NOMO-1 treated with dmso at 0.1 percent for 144 hours (cell line): ENCODE data around the gene CCR3.
"Not testable (repeated sequence)": the region's sequence is repeated elsewhere in the genome, so short reads cannot be mapped to it uniquely, and the experiment has no call there.

Experiments used
- DNase-seq: peaks from one replicate; lab custom pipeline; 2025; ENCODE audit not compliant: unreplicated experiment; lab: John Stamatoyannopoulos, UW

The CCR3 gene

DNA sequence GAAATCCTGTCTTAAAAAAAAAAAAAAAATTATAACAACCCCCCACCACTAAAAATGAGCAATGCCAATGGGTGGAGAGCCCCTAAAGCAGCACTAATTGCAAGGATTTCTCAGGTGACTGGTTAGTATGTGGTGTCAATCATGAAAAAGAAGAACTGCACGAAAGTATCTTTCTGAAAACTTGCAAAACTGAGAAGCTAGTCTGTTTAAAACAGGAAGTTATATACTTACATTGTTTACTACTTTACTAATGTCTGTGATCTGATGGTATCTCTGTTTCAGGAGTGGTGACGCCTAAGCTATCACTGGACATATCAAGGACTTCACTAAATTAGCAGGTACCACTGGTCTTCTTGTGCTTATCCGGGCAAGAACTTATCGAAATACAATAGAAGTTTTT, at the start of gene CCR3:
TSS of gene CCR3 (plus strand) at position 341 of the 400 bp plus-strand sequence. CDS start 22,699 bp downstream, outside the sequence.
- DNase-seq: peak; percentile 33

DNA sequence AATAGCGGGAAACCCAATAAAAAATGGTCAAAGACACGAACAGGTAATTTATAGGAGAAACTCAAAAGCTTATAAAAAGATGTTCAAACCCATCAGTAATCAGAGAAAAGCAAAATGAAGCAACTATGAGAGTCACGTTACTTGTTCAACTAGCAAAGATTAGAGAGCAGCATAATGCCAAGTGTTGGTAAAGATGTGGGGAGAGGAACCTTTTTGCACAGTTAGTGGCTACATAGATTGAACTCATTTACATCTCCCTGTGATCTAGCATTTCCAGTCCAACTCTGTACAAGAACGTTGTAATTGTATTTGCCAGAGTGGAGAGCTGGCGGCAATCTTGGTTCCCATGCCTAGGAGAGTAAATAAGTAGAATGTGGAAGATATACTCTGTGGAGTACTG, 49.3 kb upstream of the CCR3 start:
- DNase-seq: no peak

DNA sequence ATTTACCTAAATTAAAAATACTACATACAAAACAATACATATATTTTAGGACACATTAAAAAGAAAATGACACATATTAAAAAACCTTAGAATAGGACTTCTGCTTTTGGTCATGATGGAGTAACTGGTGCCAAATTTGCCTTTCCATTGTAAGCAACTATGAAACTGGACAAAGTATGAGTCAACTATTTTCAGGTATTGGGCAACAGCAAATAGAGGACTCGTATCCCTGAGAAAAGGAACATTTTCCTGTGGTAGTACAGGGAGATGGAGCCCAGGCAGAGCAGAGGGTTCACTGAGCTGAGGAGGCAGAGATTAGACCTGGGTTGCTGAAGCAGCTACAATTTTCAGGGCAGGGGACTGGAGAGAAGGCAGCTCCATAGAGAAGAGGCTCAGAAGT, 48.8 kb upstream of the CCR3 start:
- DNase-seq: peak; percentile 47

DNA sequence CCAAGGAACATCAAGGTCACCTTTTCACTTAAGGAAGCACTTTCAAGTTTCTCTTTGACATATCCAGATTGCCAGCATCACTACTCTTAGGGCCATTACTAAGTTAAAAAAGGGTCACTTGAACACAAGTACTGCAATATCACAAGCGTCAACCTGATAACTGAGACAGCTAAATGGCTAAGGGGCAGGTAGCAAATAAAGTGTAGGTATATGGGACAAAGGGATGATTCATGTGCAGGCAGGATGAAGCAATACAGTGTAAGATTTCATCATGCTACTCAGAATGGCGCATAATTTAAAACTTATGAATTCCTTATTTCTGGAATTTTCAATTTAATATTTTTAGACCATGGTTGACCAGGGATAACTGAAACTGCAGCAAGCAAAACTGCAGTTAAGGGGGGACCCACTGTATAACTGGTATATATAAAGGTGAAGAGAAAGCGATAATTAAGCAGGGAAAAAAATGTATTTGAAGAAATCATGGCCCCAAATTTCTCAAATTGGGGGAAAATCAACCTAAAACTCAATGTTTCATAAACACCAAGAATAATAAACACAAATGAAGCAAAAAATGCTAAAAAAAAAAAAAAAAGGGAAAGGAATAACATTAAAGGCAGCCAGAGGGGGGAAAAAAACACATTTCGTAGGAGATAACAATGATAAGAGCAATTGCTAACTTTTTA, 47.2 kb upstream of the CCR3 start:
- no peak for DNase-seq

DNA sequence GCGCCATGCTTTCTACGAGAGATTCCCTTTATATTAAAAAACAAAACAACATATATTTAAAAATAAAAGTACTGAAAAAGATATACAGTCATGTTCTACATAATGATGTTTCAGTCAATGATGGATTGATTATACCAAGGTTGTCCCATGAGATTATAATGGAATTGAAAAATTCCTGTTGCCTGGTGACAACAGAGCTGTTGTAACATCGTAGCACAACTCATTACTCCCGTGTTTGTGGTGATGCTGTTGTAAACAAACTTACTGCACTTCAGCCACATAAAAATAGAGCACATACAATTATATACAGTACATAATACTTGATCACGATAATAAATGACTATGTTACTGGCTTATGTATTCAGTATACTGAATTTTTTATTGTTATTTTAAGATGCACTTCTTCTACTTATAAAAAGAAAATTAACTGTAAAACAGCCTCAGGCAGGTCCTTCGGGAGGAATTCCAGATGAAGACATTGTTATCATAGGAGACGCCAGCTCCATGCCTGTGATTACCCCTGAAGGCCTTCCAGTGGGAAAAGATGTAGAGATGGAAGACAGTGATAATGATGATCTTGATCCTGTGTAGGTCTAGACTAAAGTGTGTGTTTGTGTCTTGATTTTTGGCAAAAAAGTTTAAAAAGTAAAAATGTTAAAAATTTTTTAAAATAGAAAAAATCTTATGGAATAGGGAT, 45.9 kb upstream of the CCR3 start:
- DNase-seq: no peak

DNA sequence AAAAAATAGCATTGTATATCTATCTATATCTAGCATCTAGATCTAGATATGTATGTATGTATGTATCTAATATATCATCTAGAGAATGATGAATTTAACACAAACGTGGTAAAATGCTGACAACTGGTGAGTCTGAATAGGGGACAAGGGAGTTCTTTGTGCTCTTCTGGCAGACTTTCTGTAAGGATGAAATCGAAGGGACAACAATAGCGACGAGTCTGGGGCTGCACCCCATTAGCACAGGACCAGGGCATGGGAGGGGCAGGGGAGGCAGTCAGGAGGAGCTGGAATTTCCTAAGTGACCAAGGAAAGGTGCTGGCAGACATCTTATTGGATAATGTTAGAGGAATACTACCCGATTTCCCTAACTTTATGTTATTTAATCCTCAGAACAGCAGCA, 42.0 kb upstream of the CCR3 start:
- no peak for DNase-seq

DNA sequence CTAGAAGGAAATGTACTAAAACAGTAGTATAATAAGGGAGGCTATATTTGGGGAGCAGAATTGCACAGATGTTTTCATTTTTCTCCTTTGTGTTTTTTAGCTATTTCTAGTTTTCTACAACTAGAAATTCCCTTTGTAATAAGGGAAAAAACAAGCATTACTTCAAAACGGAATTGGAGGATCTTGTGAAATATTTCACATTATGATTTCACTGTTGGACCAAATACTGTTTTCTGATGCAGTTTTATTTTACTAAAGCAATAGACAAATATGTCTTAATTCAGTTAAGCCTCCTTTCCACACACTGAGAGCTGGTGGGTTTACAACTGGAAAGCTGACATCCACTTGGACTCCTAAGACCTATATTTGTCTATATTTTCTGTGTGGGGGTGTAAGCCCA, 41.5 kb upstream of the CCR3 start:
- DNase-seq: no peak

DNA sequence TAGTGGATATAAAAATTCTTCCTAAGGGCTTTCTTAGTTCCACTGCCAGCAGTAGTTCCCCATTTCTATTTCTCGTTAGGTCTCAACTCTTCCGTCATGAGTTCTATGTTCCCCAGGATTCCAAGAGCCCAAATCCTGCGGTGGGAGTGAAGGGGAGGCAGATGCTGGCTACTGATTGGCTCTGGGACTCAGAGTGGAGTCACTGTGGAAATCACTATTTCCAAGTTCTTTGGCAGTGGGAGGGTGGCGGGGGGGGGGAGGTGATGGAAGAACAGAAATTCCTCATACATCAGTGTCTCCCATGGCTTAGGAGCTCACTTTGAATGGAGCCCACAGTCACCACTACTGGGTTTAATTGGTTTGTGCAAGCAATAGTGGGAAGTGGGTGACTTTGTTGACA, 39.7 kb upstream of the CCR3 start:
- no peak for DNase-seq

DNA sequence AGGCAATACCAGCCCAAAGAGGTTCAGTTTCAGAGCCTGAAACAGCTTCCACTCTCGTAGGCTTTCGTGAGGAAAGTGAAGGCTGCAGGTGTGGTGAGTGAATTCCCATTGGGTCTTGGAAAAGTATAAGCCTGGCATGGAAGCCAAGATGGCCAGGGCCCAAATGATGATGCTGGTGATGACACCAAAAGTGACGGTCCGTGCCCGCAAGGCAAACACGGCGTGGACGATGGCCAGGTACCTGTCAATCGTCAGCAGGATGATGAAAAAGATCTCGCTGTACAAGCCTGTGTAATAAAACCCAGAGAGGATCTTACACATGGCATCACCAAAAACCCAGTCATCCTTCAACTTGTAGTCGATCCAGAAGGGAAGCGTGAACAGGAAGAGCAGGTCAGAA, 38.6 kb upstream of the CCR3 start:
- DNase-seq: no peak

DNA sequence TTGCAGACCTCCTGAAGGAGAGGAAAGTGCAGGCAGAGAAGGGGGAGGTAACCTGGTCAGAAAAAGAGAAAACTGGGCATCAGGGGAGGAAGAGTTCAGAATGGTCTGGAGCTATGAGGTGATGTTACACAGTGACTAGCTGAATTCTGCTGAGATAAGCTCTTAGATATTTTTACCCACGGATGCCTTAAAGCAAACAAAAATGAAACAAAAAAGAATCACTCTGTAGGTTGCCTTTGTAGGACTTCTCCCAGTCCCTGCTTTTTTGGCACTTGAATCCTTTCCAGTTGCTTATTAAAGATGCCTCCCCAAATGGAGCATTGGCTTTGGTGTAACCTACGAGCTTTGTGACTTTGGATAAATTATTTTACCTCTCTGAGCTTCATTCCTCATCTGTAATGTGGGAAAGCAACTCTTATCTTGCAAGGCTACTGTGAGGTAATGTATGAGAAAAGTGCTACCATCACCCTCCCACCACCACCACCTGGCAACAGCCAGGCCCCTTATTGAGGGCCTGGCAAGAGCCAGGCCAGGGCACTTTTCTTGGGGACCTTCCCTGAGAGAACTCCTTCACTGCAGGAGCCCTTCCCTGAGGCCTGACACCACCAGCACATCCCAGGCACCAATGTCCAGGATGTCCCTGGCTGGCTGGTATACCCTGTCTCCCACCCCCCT, 36.8 kb upstream of the CCR3 start:
- DNase-seq: no peak

DNA sequence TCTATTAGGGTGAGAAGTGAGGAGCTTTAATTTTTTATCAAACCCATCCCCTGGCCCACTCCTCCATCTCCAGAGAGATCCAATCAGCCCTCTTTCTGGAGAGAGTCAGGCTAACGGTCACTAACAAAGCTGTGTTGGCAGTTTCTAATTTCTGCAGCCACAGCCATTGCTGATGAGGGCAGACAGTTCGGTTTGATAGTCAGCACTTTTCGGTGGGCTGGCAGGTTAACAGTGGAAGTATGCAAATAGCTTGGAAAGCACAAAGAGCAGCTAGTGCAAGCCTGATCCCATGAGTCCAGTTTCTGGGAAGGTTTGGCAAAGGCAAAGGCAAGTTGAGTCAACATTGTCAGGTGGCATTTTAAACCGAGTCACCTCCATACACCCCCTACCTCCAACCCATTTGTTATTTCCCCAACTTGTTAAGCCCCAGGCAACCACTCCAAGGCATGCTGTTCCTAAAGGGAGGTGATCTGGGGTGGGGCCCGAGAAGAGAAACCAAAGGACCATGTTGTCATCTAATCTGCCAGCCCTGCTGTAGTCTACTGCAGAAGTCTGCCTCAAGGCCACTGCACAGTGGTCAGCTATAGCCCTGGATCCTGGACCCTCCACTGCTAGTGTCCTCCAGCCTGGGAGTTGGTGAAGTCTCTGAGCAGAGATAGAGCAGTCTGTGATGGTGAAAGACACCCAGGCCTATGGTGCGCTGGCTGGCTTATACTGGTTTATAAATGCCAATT, 35.8 kb upstream of the CCR3 start:
- DNase-seq: no peak

DNA sequence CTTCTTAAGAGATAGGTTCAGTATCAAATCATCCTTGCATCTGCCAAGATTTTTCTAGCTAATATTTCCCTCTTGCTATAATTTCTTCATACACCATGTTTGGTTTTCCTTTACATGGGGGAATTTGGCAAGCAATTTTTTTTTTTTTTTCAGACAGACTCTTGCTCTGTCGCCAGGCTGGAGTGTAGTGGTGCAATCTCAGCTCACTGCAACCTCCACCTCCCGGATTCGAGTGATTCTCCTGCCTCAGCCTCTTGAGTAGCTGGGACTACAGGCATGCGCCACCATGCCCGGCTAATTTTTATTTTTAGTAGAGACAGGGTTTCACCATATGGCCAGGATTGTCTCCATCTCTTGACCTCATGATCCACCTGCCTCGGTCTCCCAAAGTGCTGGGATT, 34.7 kb upstream of the CCR3 start:
- not testable (repeated sequence) for DNase-seq

DNA sequence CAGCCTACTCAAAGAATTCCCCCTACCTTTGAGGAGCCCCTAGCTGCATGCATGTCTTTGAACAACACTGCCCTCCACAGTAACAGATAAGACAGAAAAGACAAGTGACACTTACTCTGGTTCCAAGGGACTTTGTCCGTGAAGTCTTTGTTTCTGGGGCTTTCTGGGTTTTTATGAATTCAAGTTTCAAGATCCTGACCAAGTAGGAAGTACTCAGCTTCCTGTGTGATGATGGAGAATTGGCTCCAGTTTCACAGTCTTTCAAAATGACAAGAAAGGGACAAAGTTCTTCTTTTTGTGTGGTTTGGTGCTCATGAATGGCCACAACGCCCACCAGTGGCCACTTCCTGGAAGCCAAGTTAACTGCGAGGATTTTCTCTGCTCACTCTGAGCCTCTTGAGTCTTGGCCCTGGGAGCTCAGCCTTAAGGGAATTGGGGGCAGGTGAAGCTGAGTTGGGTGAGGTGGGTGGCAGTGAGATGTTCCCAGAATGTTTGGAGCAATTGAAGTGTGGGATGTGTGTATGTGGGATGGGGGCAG, 34.0 kb upstream of the CCR3 start, which contains the start of gene CCR1:
TSS of gene CCR1 (minus strand) at position 147 of the 538 bp plus-strand sequence. CDS start 4,000 bp downstream, outside the sequence.
- peak; percentile 71 for DNase-seq

DNA sequence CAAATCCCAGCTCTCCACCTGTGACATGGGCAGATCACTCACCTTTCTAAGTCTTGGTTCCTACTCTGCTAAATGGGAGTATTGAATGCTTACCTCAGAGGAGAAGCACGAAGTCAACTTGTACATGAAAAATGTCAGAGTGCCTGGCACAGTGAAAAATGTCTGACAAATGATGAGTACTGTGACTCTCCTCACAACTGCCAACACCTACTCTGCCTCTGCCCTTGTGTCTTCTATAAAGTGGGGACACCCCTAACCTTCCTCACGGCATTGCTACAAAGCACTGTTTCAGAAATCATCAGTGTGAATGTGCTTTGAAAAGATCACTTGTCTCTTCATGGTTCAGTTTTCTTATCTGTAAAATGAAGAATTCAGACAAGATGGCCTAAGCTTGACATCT, 33.2 kb upstream of the CCR3 start:
- DNase-seq: no peak

DNA sequence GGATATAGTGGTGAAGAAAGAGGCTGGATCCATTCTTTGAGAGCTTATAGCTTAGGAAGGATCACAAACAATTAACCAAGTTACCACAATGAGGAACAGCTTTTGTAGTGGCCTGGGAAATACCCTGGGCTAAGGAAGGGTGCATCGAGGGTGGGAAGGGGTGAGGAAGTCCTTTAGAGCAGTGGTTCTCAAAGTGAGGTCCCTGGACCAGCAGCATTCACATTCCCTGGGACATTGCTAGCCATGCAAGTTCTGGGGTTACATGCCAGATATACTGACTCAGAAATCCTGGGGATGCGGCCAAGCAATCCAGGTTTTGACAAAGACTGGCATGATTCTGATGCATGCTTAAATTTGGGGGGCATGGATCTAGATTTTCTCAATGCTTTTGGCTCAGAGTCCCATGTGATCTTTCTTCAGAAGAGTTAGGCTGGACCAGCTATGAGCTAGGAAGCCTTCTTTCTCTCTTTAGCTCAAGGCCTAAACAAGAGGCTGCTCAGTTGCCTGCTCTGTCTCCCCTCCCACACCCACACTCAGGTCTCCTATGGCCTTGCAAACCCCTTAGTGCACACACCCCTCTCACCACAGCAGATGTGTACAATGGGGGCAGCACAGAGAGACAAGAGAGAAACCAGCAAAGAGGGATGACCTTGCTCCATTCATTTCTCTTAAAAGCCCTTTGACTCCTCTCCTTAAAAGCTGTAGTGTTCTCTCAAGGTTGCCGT, 32.4 kb upstream of the CCR3 start:
- no peak for DNase-seq

DNA sequence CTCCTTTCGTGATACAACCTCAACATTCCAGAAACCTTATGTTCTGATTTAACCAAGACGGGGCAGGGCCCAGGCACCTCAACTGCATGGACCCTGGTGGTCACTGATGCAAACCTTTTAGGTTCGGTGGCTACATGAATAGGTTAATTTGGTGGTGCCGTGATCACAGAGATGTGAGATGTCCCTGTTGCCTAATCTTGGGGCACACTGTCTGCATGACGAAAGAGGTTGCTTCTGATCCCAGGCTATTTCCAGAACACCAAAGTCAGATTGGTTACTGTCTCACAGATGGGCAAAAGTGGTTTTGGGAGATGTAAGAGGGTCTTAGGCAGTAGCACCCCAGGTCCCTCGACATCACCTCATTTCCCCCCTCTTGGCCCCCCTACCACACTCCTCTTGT, 30.2 kb upstream of the CCR3 start:
- no peak for DNase-seq

DNA sequence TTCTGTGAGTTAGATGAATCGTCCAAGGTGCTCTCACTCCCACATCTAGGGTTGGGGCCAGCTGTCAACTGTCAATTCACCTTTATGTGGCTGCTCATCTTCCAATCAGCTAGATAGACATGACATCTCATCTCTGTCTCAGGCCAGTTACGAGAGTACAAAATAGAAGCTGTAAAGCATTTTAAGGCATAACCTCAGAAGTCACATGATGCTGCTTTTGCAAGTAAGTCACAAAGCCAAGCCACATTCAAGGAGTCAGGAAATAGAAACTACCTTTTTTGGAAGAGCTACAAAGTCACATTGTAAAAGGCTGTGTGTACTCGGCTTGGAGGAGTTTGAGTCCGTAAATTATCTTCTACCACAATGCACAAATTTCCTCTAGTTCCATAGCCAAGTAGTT, 29.1 kb upstream of the CCR3 start:
- DNase-seq: peak; percentile 35

DNA sequence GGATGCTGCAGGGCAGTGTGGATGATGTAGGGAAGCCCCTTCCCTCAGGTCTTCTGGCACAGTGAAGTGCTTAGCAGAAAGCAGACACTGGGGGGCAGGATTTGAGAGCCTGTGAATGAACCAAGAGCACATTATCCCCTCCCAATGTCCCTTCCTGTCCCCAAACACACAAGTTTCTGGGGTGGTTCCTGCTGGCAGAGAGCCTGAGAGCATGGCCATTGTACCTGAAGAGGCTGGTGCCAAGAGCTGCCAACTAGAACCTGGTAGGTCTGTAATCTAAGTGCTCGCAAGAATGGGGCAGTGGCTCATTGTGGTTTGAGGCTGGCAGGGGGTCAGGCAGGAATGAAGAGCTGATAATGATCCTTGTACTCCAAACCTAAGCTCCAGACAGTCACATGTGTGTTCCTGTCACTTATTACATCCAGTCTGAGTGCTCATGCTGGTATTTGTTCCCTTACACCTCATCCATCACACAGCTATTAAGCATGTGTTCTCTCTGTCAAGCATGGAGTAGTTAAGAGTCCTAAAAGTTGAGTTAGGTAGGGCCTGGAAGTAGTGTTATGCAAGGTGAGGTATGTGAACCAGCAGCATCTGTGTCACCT, 27.4 kb upstream of the CCR3 start:
- peak; percentile 40 for DNase-seq

DNA sequence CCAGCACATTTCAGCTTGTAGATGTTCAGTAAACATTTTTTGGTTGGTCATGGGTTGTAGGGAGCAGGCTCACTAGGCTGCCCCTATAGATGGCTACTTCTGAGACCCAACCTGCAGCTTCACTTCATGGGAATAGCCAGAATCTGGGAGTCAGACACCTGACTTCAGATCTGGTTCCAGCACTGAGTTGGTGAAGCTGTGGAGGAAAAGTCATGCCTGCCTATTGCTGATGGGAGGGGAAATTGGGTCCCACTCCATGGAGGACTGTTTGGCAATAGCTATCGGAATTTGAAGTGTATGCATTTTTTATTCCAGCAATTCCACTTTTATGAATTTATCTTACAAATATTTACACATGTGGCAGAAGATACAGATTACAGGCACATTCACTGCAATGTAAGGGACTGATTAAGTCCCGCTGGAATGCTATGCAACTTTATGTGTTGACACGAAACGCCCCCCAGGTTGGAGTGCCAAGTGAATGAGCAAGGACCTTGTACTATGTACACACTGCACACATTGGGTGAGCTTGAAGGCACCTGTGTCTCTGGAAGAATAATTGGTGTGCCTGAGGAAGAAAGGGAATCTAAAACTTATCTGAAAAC, 26.3 kb upstream of the CCR3 start:
- no peak for DNase-seq
